Measurements from ENCODE around the gene ATG10. TPM values are rescaled to one million over a fixed set of nuclear protein-coding genes. Genes with fewer than 3 reads are reported as not detected.

Gene ATG10
- total and polyA plus RNA-seq, 2 of the 8 experiments (the other 6 are each of a cell fraction or from before 2014, with no cell fraction given) = 3.7 to 8.8 TPM

- Histone ChIP-seq H4K20me1 (replicated peaks in 1 of 2; ENCODE audit: control insufficient read depth in 1 of 2, insufficient read depth in 2 of 2, low read length in 2 of 2) (no peaks in the 10 kb centered on the region), H3K23me2 (ENCODE audit: low read depth, low read length) (no peaks in the 10 kb centered on the region), H3K79me2 (ENCODE audit: control insufficient read depth in 1 of 2, insufficient read depth in 2 of 2, low read length in 2 of 2) (no peaks in the 10 kb centered on the region), H4K91ac (replicated peaks; ENCODE audit: insufficient read length, low read length) (no peak overlapping the region), H3K4me2 (ENCODE audit: insufficient read depth in 1 of 2, low read depth in 2 of 2, low read length in 2 of 2) (no peak overlapping the region), H2AK5ac (ENCODE audit: low read depth, low read length) (no peak overlapping the region), H2BK20ac (ENCODE audit: low read length) (no peak overlapping the region), H2BK120ac (replicated peaks; ENCODE audit: low read depth, low read length) (no peak overlapping the region), H2AFZ (ENCODE audit: low read length) (no peak overlapping the region), H3K9ac (replicated peaks in 1 of 4; ENCODE audit: extremely low read depth in 1 of 4, low read depth in 3 of 4, low read length in 3 of 4) (no peak overlapping the region), H3K27ac (ENCODE audit: low read depth, low read length) (no peak overlapping the region), H3K36me3 (ENCODE audit: control insufficient read depth in 2 of 4, insufficient read depth in 4 of 4, low read length in 3 of 4) (peaks cover 0 to 3% (median 0%) of the 10 kb centered on the region in 4 experiments; a peak in 1 of 8 replicates), H4K5ac (ENCODE audit: insufficient read length, low read depth, low read length) (no peak overlapping the region), H3K18ac (ENCODE audit: extremely low read depth, low read length) (no peak overlapping the region), H2BK15ac (ENCODE audit: low read length) (no peak overlapping the region), H2BK5ac (ENCODE audit: low read depth, low read length) (no peak overlapping the region), H3K23ac (ENCODE audit: insufficient read length) (no peak overlapping the region), H4K8ac (ENCODE audit: extremely low read depth, insufficient read depth, low read length) (no peak overlapping the region), H3K56ac (replicated peaks; ENCODE audit: insufficient read length, low read depth, low read length) (no peak overlapping the region), H3K27me3 (replicated peaks in 1 of 4; ENCODE audit: control insufficient read depth in 3 of 4, extremely low read depth in 1 of 4, insufficient read depth in 3 of 4, low read length in 3 of 4) (no peaks in the 10 kb centered on the region), H3K4ac (replicated peaks; ENCODE audit: insufficient read length, low read depth, low read length) (no peak overlapping the region), H3K14ac (ENCODE audit: insufficient read length) (no peak overlapping the region), H3K4me3 (ENCODE audit: extremely low read depth in 1 of 4, insufficient read depth in 2 of 4, low read depth in 3 of 4, low read length in 4 of 4) (no peak overlapping the region), H2BK12ac (ENCODE audit: low read depth, low read length) (no peak overlapping the region), H3K79me1 (ENCODE audit: low read depth, low read length) (no peaks in the 10 kb centered on the region), H3K9me3 (ENCODE audit: insufficient read depth in 2 of 2, low read depth in 1 of 2, low read length in 1 of 2) (0 out of 4 replicates have a peak, but pooled peaks cover 4 to 5% of the 10 kb centered on the region in 2 experiments), H3K4me1 (replicated peaks in 1 of 4; ENCODE audit: control insufficient read depth in 3 of 4, insufficient read depth in 4 of 4, low read length in 3 of 4) (no peaks in the 10 kb centered on the region)
- no peak for FAIRE-seq
- DNase-seq (ENCODE audit: low read depth in 1 of 2, low spot score in 2 of 2) = no peak
- POLR2A ChIA-PET (ENCODE audit: partially characterized antibody) = no interaction called here
- TF ChIP-seq POLR2A (IDR thresholded peaks at IDR 0.05; ENCODE audit: control extremely low read depth in 1 of 2, low read depth in 2 of 2, low read length in 2 of 2) = no peak
- TF ChIP-seq TAF1 (IDR thresholded peaks at IDR 0.05; ENCODE audit: low read depth, low read length) = no peak
- no peak for TF ChIP-seq CBX5 (IDR thresholded peaks at IDR 0.05; ENCODE audit: low read depth, low read length)
- no peak for TF ChIP-seq CEBPB (IDR thresholded peaks at IDR 0.05; ENCODE audit: low read depth, low read length)
- TF ChIP-seq NANOG (IDR thresholded peaks at IDR 0.05; ENCODE audit: insufficient read depth, low read depth, low read length, poor library complexity, severe bottlenecking) = no peak
- no peak for TF ChIP-seq FOSL1 (IDR thresholded peaks at IDR 0.05; ENCODE audit: insufficient read depth, low read depth, low read length)
- no peak for TF ChIP-seq HDAC2 (IDR thresholded peaks at IDR 0.05; ENCODE audit: borderline replicate concordance in 1 of 2, low read depth in 2 of 2, low read length in 2 of 2)
- no peak for TF ChIP-seq SP4 (IDR thresholded peaks at IDR 0.05; ENCODE audit: low read length)
- no peak for TF ChIP-seq MAFK (IDR thresholded peaks at IDR 0.05; ENCODE audit: low read depth, low read length)
- TF ChIP-seq USF2 (IDR thresholded peaks at IDR 0.05; ENCODE audit: low read length) = no peak
- 95% methylated on average over 5 of the region's 5 CpGs; no CpG with 5 or more reads in 1 of the 2 experiments for WGBS, 2 experiments (ENCODE audit: extremely low coverage in 1 of 2, insufficient coverage in 1 of 2, insufficient read length in 1 of 2, insufficient replicate concordance in 2 of 2, low coverage in 1 of 2, low lambda C conversion rate in 2 of 2, missing lambda C conversion rate in 1 of 2)
- CTCF ChIA-PET (ENCODE audit: partially characterized antibody) = interaction anchor here (0.8 kb wide), 1 partner anchor 29 kb away, joined by 3 read pairs; no protein-coding TSS in a partner anchor
Measured at GRCh38 chr5:82077496-82077895, 105.7 kb downstream of the ATG10 start.

All from H1 (cell line).